IgD-negative memory B cell (primary cell): Measurements from ENCODE around the gene AKAP9. TPM values are rescaled to one million over a fixed set of nuclear protein-coding genes. Genes with fewer than 3 reads are reported as not detected.
"Not testable (repeated sequence)": the region's sequence is repeated elsewhere in the genome, so short reads cannot be mapped to it uniquely, and the experiment has no call there.

Experiments
- H3K27ac Mint-ChIP-seq, 3 donors: one replicate each; pipeline ENCODE4 v1.8.0; 2020 to 2022; ENCODE audit warnings: mild to moderate bottlenecking in 3 of 3, mixed read lengths in 3 of 3, moderate library complexity in 1 of 3
- H3K27me3 Mint-ChIP-seq: one replicate; pipeline ENCODE4 v1.8.0; 2021; ENCODE audit warnings: mixed read lengths
- H3K36me3 Mint-ChIP-seq: one replicate; pipeline ENCODE4 v1.8.0; 2020; ENCODE audit warnings: mild to moderate bottlenecking, mixed read lengths
- H3K4me1 Mint-ChIP-seq, 3 donors: one replicate each; pipeline ENCODE4 v1.8.0; 2020 to 2022; ENCODE audit warnings: mixed read lengths in 3 of 3, mild to moderate bottlenecking in 1 of 3
- H3K4me3 Mint-ChIP-seq, 4 donors: one replicate each; pipeline ENCODE4 v1.8.0; 2020 to 2022; ENCODE audit warnings: mild to moderate bottlenecking in 4 of 4, mixed read lengths in 4 of 4, moderate library complexity in 3 of 4
- H3K9me3 Mint-ChIP-seq, 3 donors: one replicate each; pipeline ENCODE4 v1.8.0; 2020 to 2021; ENCODE audit warnings: mixed read lengths in 3 of 3, mild to moderate bottlenecking in 1 of 3
- polyA plus RNA-seq: library from polyadenylated mRNA; unstranded; fragments of 300-500 nt; fragmentation: Illumina TruSeq; gene quantifications from one replicate; pipeline ENCODE4 v1.2.3, GENCODE V29; 2021

AKAP9 gene
- polyA plus RNA-seq, result 36.2 TPM

- H3K27ac Mint-ChIP-seq, result peak within 1 kb of the TSS; percentile 86 to 98 (median 96)
- peak within 1 kb of the TSS; percentile 92 to 99 (median 96) for H3K4me3 Mint-ChIP-seq
- H3K36me3 Mint-ChIP-seq, result no peaks in the 10 kb centered on the region
- peaks cover 21 to 34% (median 27%) of the 10 kb centered on the region in 3 donors for H3K4me1 Mint-ChIP-seq
- no peaks in the 10 kb centered on the region for H3K27me3 Mint-ChIP-seq
- no peaks in the 10 kb centered on the region for H3K9me3 Mint-ChIP-seq
Measured at GRCh38 chr7:91940572-91941341, at the start of gene AKAP9. AKAP9 (plus strand) TSS chr7:91940862; CDS start chr7:91941100, 238 bp downstream.

GRCh38 chr7:91892099-91892705 lies 48.5 kb upstream of the AKAP9 start:
- Mint-ChIP-seq H3K4me3 (no peak overlapping the region), H3K4me1 (no peaks in the 10 kb centered on the region), H3K27ac (no peak overlapping the region), H3K27me3 (peaks cover 4% of the 10 kb centered on the region), H3K36me3 (peaks cover 2% of the 10 kb centered on the region), H3K9me3 (peaks cover 0 to under 1% (median 0%) of the 10 kb centered on the region in 3 donors)

GRCh38 chr7:91892821-91893340 lies 47.8 kb upstream of the AKAP9 start:
- H3K4me3 Mint-ChIP-seq, result no peak overlapping the region
- no peak overlapping the region for H3K27ac Mint-ChIP-seq
- no peaks in the 10 kb centered on the region for H3K4me1 Mint-ChIP-seq
- no peaks in the 10 kb centered on the region for H3K9me3 Mint-ChIP-seq
- peaks cover 2% of the 10 kb centered on the region for H3K36me3 Mint-ChIP-seq
- peaks cover 4% of the 10 kb centered on the region for H3K27me3 Mint-ChIP-seq

GRCh38 chr7:91893699-91894098 lies 47.0 kb upstream of the AKAP9 start:
- H3K4me3 Mint-ChIP-seq, H3K9me3 Mint-ChIP-seq, H3K27me3 Mint-ChIP-seq, H3K4me1 Mint-ChIP-seq, H3K36me3 Mint-ChIP-seq: not testable (repeated sequence)
- peak overlapping the region in 1 of 3 donors; percentile 64 for H3K27ac Mint-ChIP-seq

GRCh38 chr7:91894781-91895480 lies 45.7 kb upstream of the AKAP9 start:
- no peak overlapping the region for H3K4me3 Mint-ChIP-seq
- no peaks in the 10 kb centered on the region for H3K4me1 Mint-ChIP-seq
- no peaks in the 10 kb centered on the region for H3K9me3 Mint-ChIP-seq
- H3K36me3 Mint-ChIP-seq, result peaks cover 2% of the 10 kb centered on the region
- H3K27me3 Mint-ChIP-seq, result peaks cover 4% of the 10 kb centered on the region
- no peak overlapping the region for H3K27ac Mint-ChIP-seq

- peaks cover 5% of the 10 kb centered on the region for H3K27me3 Mint-ChIP-seq
- no peaks in the 10 kb centered on the region for H3K36me3 Mint-ChIP-seq
- H3K4me3 Mint-ChIP-seq, result no peak overlapping the region
- no peak overlapping the region for H3K27ac Mint-ChIP-seq
- H3K4me1 Mint-ChIP-seq, result no peaks in the 10 kb centered on the region
- no peaks in the 10 kb centered on the region for H3K9me3 Mint-ChIP-seq
Measured at GRCh38 chr7:91898240-91898992, 42.2 kb upstream of the AKAP9 start.

- no peaks in the 10 kb centered on the region for H3K9me3 Mint-ChIP-seq
- H3K27me3 Mint-ChIP-seq, result peaks cover 5% of the 10 kb centered on the region
Measured at GRCh38 chr7:91899563-91899962, 41.1 kb upstream of the AKAP9 start.

GRCh38 chr7:91910171-91910570 lies 30.5 kb upstream of the AKAP9 start:
- Mint-ChIP-seq H3K4me1 (peaks cover 0 to 3% (median 2%) of the 10 kb centered on the region in 3 donors), H3K27ac (no peak overlapping the region), H3K9me3 (peaks cover 0 to 3% (median 1%) of the 10 kb centered on the region in 3 donors), H3K27me3 (no peaks in the 10 kb centered on the region), H3K4me3 (no peak overlapping the region), H3K36me3 (no peaks in the 10 kb centered on the region)

More at GRCh38 chr7:91899563-91899962, 41.1 kb upstream of the AKAP9 start:
- no peaks in the 10 kb centered on the region for H3K4me1 Mint-ChIP-seq
- H3K36me3 Mint-ChIP-seq, result no peaks in the 10 kb centered on the region
- H3K27ac Mint-ChIP-seq, result no peak overlapping the region
- no peak overlapping the region for H3K4me3 Mint-ChIP-seq

GRCh38 chr7:91911121-91911520 lies 29.5 kb upstream of the AKAP9 start:
- peaks cover 0 to 3% (median 2%) of the 10 kb centered on the region in 3 donors for H3K4me1 Mint-ChIP-seq
- H3K27ac Mint-ChIP-seq, result no peak overlapping the region
- no peaks in the 10 kb centered on the region for H3K27me3 Mint-ChIP-seq
- peaks cover 0 to 3% (median 1%) of the 10 kb centered on the region in 3 donors for H3K9me3 Mint-ChIP-seq
- no peaks in the 10 kb centered on the region for H3K36me3 Mint-ChIP-seq
- H3K4me3 Mint-ChIP-seq, result no peak overlapping the region

GRCh38 chr7:91912494-91912893 lies 28.2 kb upstream of the AKAP9 start:
- no peaks in the 10 kb centered on the region for H3K27me3 Mint-ChIP-seq
- peaks cover 0 to 3% (median 0%) of the 10 kb centered on the region in 3 donors for H3K9me3 Mint-ChIP-seq
- no peak overlapping the region for H3K27ac Mint-ChIP-seq
- H3K4me3 Mint-ChIP-seq, result no peak overlapping the region
- H3K4me1 Mint-ChIP-seq, result peaks cover 0 to 3% (median 2%) of the 10 kb centered on the region in 3 donors
- H3K36me3 Mint-ChIP-seq, result no peaks in the 10 kb centered on the region

- Mint-ChIP-seq H3K27ac (no peak overlapping the region), H3K4me1 (peaks cover 0 to 3% (median 2%) of the 10 kb centered on the region in 3 donors), H3K36me3 (no peaks in the 10 kb centered on the region), H3K9me3 (peaks cover 0 to 1% (median 0%) of the 10 kb centered on the region in 3 donors), H3K4me3 (no peak overlapping the region), H3K27me3 (no peaks in the 10 kb centered on the region)
Measured at GRCh38 chr7:91913612-91914011, 27.1 kb upstream of the AKAP9 start.

GRCh38 chr7:91915401-91916050 lies 25.1 kb upstream of the AKAP9 start:
- H3K27me3 Mint-ChIP-seq, result no peaks in the 10 kb centered on the region
- H3K4me3 Mint-ChIP-seq, result no peak overlapping the region
- H3K9me3 Mint-ChIP-seq, result no peaks in the 10 kb centered on the region
- H3K36me3 Mint-ChIP-seq, result no peaks in the 10 kb centered on the region
- peaks cover 0 to 3% (median 2%) of the 10 kb centered on the region in 3 donors for H3K4me1 Mint-ChIP-seq
- no peak overlapping the region for H3K27ac Mint-ChIP-seq

GRCh38 chr7:91916051-91916440 lies 24.6 kb upstream of the AKAP9 start:
- H3K27me3 Mint-ChIP-seq, result no peaks in the 10 kb centered on the region
- H3K9me3 Mint-ChIP-seq, result no peaks in the 10 kb centered on the region
- H3K4me1 Mint-ChIP-seq, result peaks cover 0 to 3% (median 2%) of the 10 kb centered on the region in 3 donors
- H3K4me3 Mint-ChIP-seq, result no peak overlapping the region
- no peaks in the 10 kb centered on the region for H3K36me3 Mint-ChIP-seq
- H3K27ac Mint-ChIP-seq, result no peak overlapping the region

- Mint-ChIP-seq H3K27ac (no peak overlapping the region), H3K4me3 (no peak overlapping the region), H3K9me3 (no peaks in the 10 kb centered on the region), H3K27me3 (no peaks in the 10 kb centered on the region), H3K4me1 (peaks cover 0 to 2% (median 2%) of the 10 kb centered on the region in 3 donors), H3K36me3 (no peaks in the 10 kb centered on the region)
Measured at GRCh38 chr7:91918356-91918755, 22.3 kb upstream of the AKAP9 start.
